K562 (cell line): ENCODE measurements around the gene NEK1.

ENCODE experiments used
- CBX8 ChIP-seq: fragments of 200-600 bp; sonication (generic); IDR thresholded peaks from 2 replicates; pipeline ENCODE4 v1.6.1; 2012; ENCODE audit warnings: borderline replicate concordance, mixed run types, low read depth, mild to moderate bottlenecking, moderate library complexity, mixed read lengths, low read length, control low read depth, inconsistent platforms; ENCODE audit not compliant: poor library complexity, severe bottlenecking; ENCODE audit errors: extremely low read depth
- COPS2 ChIP-seq: fragments of 450-650 bp; conservative IDR thresholded peaks from 2 replicates; pipeline ENCODE4 v1.6.1; 2016; ENCODE audit warnings: mild to moderate bottlenecking, moderate library complexity
- CREM ChIP-seq: IDR thresholded peaks from 2 replicates; pipeline ENCODE4 v1.6.1; 2014; ENCODE audit warnings: antibody characterized with exemption, low read depth
- CTCF ChIP-seq, 3 experiments: IDR thresholded peaks in 2 of 3; conservative IDR thresholded peaks in 1 of 3; 2 replicates each; pipeline ENCODE4 v1.5.1; 2011 to 2012; ENCODE audit warnings: low read length in 3 of 3, mild to moderate bottlenecking in 3 of 3, control low read depth in 2 of 3, improper control_type of control experiment in 1 of 3, inconsistent platforms in 1 of 3, low read depth in 1 of 3, mixed read lengths in 1 of 3, moderate library complexity in 1 of 3; ENCODE audit not compliant: insufficient read depth in 2 of 3
- EP300 ChIP-seq: IDR thresholded peaks from 2 replicates; pipeline ENCODE4 v1.6.1; 2012; ENCODE audit warnings: low read length, improper control_type of control experiment
- EZH2 ChIP-seq: IDR thresholded peaks from 2 replicates; pipeline ENCODE4 v1.6.1; 2012; ENCODE audit warnings: low read depth, mild to moderate bottlenecking, inconsistent platforms, low read length, borderline replicate concordance
- POLR2A ChIP-seq: fragments of 450-650 bp; conservative IDR thresholded peaks from 2 replicates; pipeline ENCODE4 v1.6.1; 2016
- POLR2AphosphoS5 ChIP-seq: IDR thresholded peaks from 2 replicates; pipeline ENCODE4 v1.6.1; 2011; ENCODE audit warnings: mild to moderate bottlenecking, low read depth, low read length, moderate library complexity; ENCODE audit not compliant: control insufficient read depth, insufficient read depth
- TAF1 ChIP-seq: IDR thresholded peaks from 2 replicates; pipeline ENCODE4 v1.6.1; 2011; ENCODE audit warnings: mild to moderate bottlenecking, low read length, moderate library complexity; ENCODE audit not compliant: insufficient read depth, control insufficient read depth, severe bottlenecking; ENCODE audit errors: extremely low read depth
- ZFX ChIP-seq: sonication (generic); formaldehyde crosslinking; IDR thresholded peaks from 2 replicates; pipeline ENCODE4 v1.8.0; 2022; ENCODE audit warnings: mild to moderate bottlenecking, missing genetic modification reagents, moderate library complexity
- TF ChIP-seq, protein P1 (sequence below): fragments of 450-650 bp; IDR thresholded peaks from 2 replicates; pipeline ENCODE4 v1.6.1; 2017; ENCODE audit warnings: antibody characterized with exemption, mild to moderate bottlenecking
- TF ChIP-seq, protein P2 (sequence below): fragments of 450-650 bp; formaldehyde crosslinking; conservative IDR thresholded peaks from 2 replicates; pipeline ENCODE4 v1.4.0; 2022; ENCODE audit warnings: mild to moderate bottlenecking, missing genetic modification characterization
- TF ChIP-seq, protein P3 (sequence below): sonication (generic); formaldehyde crosslinking; IDR thresholded peaks from 2 replicates; pipeline ENCODE4 v1.8.1; 2023; ENCODE audit warnings: missing genetic modification reagents, mild to moderate bottlenecking, borderline replicate concordance
- TF ChIP-seq, protein P4 (sequence below): fragments of 250-450 bp; sonication (Bioruptor Pico); IDR thresholded peaks from 2 replicates; pipeline ENCODE4 v1.6.1; 2021; ENCODE audit warnings: mild to moderate bottlenecking

DNA sequence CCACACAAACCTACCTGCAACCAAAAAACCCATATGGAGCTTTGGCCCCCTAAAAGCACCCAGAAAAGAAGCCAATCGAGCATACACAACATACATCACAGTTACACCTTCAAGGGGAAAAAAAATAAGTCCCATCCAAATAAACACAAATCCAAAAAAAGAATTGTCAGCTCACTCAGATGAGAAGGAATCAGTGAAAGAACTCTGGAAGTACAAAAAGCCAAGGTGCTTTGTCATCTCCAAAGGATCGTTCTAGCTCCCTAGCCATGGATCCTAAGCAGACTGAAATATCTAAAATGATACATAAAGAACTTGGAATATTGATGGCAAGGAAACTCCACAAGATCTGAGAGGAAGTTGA is 119.2 kb downstream of the NEK1 start:
- TF ChIP-seq CTCF (IDR thresholded peaks at IDR 0.05 in 2 of 3, conservative IDR thresholded peaks at IDR 0.05 in 1 of 3; ENCODE audit: insufficient read depth in 2 of 3, low read depth in 1 of 3, low read length in 3 of 3) (no peak), EZH2 (no peak), EP300 (no peak), ZFX (CRISPR knock-in tag) (no peak), CBX8 (no peak), COPS2 (no peak), CREM (no peak), POLR2AphosphoS5 (no peak), TAF1 (no peak), POLR2A (no peak)
- TF ChIP-seq, protein P1, sequence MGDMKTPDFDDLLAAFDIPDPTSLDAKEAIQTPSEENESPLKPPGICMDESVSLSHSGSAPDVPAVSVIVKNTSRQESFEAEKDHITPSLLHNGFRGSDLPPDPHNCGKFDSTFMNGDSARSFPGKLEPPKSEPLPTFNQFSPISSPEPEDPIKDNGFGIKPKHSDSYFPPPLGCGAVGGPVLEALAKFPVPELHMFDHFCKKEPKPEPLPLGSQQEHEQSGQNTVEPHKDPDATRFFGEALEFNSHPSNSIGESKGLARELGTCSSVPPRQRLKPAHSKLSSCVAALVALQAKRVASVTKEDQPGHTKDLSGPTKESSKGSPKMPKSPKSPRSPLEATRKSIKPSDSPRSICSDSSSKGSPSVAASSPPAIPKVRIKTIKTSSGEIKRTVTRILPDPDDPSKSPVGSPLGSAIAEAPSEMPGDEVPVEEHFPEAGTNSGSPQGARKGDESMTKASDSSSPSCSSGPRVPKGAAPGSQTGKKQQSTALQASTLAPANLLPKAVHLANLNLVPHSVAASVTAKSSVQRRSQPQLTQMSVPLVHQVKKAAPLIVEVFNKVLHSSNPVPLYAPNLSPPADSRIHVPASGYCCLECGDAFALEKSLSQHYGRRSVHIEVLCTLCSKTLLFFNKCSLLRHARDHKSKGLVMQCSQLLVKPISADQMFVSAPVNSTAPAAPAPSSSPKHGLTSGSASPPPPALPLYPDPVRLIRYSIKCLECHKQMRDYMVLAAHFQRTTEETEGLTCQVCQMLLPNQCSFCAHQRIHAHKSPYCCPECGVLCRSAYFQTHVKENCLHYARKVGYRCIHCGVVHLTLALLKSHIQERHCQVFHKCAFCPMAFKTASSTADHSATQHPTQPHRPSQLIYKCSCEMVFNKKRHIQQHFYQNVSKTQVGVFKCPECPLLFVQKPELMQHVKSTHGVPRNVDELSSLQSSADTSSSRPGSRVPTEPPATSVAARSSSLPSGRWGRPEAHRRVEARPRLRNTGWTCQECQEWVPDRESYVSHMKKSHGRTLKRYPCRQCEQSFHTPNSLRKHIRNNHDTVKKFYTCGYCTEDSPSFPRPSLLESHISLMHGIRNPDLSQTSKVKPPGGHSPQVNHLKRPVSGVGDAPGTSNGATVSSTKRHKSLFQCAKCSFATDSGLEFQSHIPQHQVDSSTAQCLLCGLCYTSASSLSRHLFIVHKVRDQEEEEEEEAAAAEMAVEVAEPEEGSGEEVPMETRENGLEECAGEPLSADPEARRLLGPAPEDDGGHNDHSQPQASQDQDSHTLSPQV = no peak
- TF ChIP-seq, protein P2, sequence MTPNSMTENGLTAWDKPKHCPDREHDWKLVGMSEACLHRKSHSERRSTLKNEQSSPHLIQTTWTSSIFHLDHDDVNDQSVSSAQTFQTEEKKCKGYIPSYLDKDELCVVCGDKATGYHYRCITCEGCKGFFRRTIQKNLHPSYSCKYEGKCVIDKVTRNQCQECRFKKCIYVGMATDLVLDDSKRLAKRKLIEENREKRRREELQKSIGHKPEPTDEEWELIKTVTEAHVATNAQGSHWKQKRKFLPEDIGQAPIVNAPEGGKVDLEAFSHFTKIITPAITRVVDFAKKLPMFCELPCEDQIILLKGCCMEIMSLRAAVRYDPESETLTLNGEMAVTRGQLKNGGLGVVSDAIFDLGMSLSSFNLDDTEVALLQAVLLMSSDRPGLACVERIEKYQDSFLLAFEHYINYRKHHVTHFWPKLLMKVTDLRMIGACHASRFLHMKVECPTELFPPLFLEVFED (CRISPR knock-in tag) = no peak
- TF ChIP-seq, protein P3, sequence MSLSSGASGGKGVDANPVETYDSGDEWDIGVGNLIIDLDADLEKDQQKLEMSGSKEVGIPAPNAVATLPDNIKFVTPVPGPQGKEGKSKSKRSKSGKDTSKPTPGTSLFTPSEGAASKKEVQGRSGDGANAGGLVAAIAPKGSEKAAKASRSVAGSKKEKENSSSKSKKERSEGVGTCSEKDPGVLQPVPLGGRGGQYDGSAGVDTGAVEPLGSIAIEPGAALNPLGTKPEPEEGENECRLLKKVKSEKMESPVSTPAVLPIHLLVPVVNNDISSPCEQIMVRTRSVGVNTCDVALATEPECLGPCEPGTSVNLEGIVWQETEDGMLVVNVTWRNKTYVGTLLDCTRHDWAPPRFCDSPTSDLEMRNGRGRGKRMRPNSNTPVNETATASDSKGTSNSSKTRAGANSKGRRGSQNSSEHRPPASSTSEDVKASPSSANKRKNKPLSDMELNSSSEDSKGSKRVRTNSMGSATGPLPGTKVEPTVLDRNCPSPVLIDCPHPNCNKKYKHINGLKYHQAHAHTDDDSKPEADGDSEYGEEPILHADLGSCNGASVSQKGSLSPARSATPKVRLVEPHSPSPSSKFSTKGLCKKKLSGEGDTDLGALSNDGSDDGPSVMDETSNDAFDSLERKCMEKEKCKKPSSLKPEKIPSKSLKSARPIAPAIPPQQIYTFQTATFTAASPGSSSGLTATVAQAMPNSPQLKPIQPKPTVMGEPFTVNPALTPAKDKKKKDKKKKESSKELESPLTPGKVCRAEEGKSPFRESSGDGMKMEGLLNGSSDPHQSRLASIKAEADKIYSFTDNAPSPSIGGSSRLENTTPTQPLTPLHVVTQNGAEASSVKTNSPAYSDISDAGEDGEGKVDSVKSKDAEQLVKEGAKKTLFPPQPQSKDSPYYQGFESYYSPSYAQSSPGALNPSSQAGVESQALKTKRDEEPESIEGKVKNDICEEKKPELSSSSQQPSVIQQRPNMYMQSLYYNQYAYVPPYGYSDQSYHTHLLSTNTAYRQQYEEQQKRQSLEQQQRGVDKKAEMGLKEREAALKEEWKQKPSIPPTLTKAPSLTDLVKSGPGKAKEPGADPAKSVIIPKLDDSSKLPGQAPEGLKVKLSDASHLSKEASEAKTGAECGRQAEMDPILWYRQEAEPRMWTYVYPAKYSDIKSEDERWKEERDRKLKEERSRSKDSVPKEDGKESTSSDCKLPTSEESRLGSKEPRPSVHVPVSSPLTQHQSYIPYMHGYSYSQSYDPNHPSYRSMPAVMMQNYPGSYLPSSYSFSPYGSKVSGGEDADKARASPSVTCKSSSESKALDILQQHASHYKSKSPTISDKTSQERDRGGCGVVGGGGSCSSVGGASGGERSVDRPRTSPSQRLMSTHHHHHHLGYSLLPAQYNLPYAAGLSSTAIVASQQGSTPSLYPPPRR (CRISPR knock-in tag) = no peak
- TF ChIP-seq, protein P4, sequence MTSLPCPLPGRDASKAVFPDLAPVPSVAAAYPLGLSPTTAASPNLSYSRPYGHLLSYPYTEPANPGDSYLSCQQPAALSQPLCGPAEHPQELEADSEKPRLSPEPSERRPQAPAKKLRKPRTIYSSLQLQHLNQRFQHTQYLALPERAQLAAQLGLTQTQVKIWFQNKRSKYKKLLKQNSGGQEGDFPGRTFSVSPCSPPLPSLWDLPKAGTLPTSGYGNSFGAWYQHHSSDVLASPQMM (CRISPR knock-in tag) = no peak
